Left ventricle myocardium inferior (tissue), 1 donor: ENCODE results near the gene RAB8B. TPM values are rescaled to one million over a fixed set of nuclear protein-coding genes. Genes with fewer than 3 reads are reported as not detected.
"Not testable (repeated sequence)": the region's sequence is repeated elsewhere in the genome, so short reads cannot be mapped to it uniquely, and the experiment has no call there.

Experiments
- DNase-seq: peaks from one replicate; pipeline ENCODE4 v3.0.0-alpha.2; 2020
- H3K27ac ChIP-seq: fragments of 200-600 bp; replicated peaks from 2 replicates; pipeline ENCODE4 v1.8.0; 2021
- H3K27me3 ChIP-seq: fragments of 200-600 bp; 2 replicates; pipeline ENCODE4 v1.8.0; 2021; ENCODE audit warnings: low read depth
- H3K36me3 ChIP-seq: fragments of 200-600 bp; 2 replicates; pipeline ENCODE4 v1.8.0; 2021
- H3K4me1 ChIP-seq: fragments of 200-600 bp; 2 replicates; pipeline ENCODE4 v1.8.0; 2021
- H3K4me3 ChIP-seq: fragments of 200-600 bp; 2 replicates; pipeline ENCODE4 v1.8.0; 2021; ENCODE audit warnings: mild to moderate bottlenecking, moderate library complexity
- H3K9me3 ChIP-seq: fragments of 200-600 bp; replicated peaks from 2 replicates; pipeline ENCODE4 v1.8.0; 2021
- CTCF ChIP-seq: fragments of 200-600 bp; IDR thresholded peaks from 2 replicates; pipeline ENCODE4 v1.8.0; 2021; ENCODE audit warnings: antibody characterized with exemption, mild to moderate bottlenecking, borderline replicate concordance
- intact Hi-C: fragments of 100-400 bp; cut with micrococcal nuclease; formaldehyde crosslinking; loops from one replicate; pipeline ENCODE4 v1.11.0; 2022
- total RNA-seq: library from RNA; stranded (reverse); fragmentation: NEBNext Ultra II Directional; extraction: Animal tissue kit (Norgen Biotek cat#: 25700); gene quantifications from one replicate; pipeline ENCODE4 v1.2.1, GENCODE V29; 2021
- donor health status: DM: no; HTN: yes; CAD: no; lungs with severe emphysema.

Gene RAB8B
- total RNA-seq, 1 donor from 2014 or later, result 8.1 TPM

GRCh38 chr15:63198371-63199250 lies 9.2 kb downstream of the RAB8B start:
- Histone ChIP-seq H3K27me3 (no peaks in the 10 kb centered on the region), H3K27ac (no peak overlapping the region), H3K4me3 (no peak overlapping the region), H3K36me3 (no peaks in the 10 kb centered on the region), H3K9me3 (no peaks in the 10 kb centered on the region), H3K4me1 (peaks cover 69% of the 10 kb centered on the region)
- intact Hi-C loops, result no loop called here
- DNase-seq, result no peak
- TF ChIP-seq CTCF, result no peak

- DNase-seq, result no peak
- intact Hi-C loops, result no loop called here
- Histone ChIP-seq H3K4me3 (no peak overlapping the region), H3K4me1 (peaks cover 49% of the 10 kb centered on the region), H3K27me3 (no peaks in the 10 kb centered on the region), H3K36me3 (no peaks in the 10 kb centered on the region), H3K27ac (no peak overlapping the region), H3K9me3 (no peaks in the 10 kb centered on the region)
- no peak for TF ChIP-seq CTCF
Measured at GRCh38 chr15:63200464-63201249, 11.3 kb downstream of the RAB8B start.

GRCh38 chr15:63202861-63203260 lies 13.5 kb downstream of the RAB8B start:
- no peaks in the 10 kb centered on the region for H3K9me3 ChIP-seq
- no peak for DNase-seq
- H3K36me3 ChIP-seq, result no peaks in the 10 kb centered on the region
- no peak overlapping the region for H3K27ac ChIP-seq
- peaks cover 39% of the 10 kb centered on the region for H3K4me1 ChIP-seq
- no peaks in the 10 kb centered on the region for H3K27me3 ChIP-seq
- intact Hi-C loops, result no loop called here
- no peak overlapping the region for H3K4me3 ChIP-seq
- TF ChIP-seq CTCF, result no peak

GRCh38 chr15:63203451-63204090 lies 14.2 kb downstream of the RAB8B start:
- Histone ChIP-seq H3K27me3 (no peaks in the 10 kb centered on the region), H3K4me1 (peaks cover 32% of the 10 kb centered on the region), H3K9me3 (no peaks in the 10 kb centered on the region), H3K36me3 (no peaks in the 10 kb centered on the region), H3K27ac (no peak overlapping the region), H3K4me3 (no peak overlapping the region)
- intact Hi-C loops, result no loop called here
- no peak for TF ChIP-seq CTCF
- no peak for DNase-seq

- no peak for DNase-seq
- no peaks in the 10 kb centered on the region for H3K9me3 ChIP-seq
- no peaks in the 10 kb centered on the region for H3K27me3 ChIP-seq
- no peak overlapping the region for H3K27ac ChIP-seq
- H3K36me3 ChIP-seq, result no peaks in the 10 kb centered on the region
- H3K4me3 ChIP-seq, result no peak overlapping the region
- TF ChIP-seq CTCF, result no peak
- peaks cover 33% of the 10 kb centered on the region for H3K4me1 ChIP-seq
- intact Hi-C loops, result no loop called here
Measured at GRCh38 chr15:63206079-63206478, 16.7 kb downstream of the RAB8B start.

GRCh38 chr15:63208824-63209223 lies 19.4 kb downstream of the RAB8B start:
- H3K36me3 ChIP-seq, H3K27me3 ChIP-seq, H3K27ac ChIP-seq, DNase-seq, intact Hi-C loops, H3K4me3 ChIP-seq, H3K9me3 ChIP-seq: not testable (repeated sequence)
- peaks cover 47% of the 10 kb centered on the region for H3K4me1 ChIP-seq
